ENCODE results near the gene MGLL. TPM values are rescaled to one million over a fixed set of nuclear protein-coding genes. Genes with fewer than 3 reads are reported as not detected.
A peak's percentile ranks its signal among the peaks of the same experiment; 100 is the strongest.
"Not testable (repeated sequence)": the region's sequence is repeated elsewhere in the genome, so short reads cannot be mapped to it uniquely, and the experiment has no call there.

MGLL gene
- polyA plus RNA-seq, 2 donors, result 78.0 to 99.1 TPM

- Histone ChIP-seq H3K27me3 (ENCODE audit: control insufficient read depth in 1 of 2, insufficient read depth in 2 of 2, low read length in 2 of 2) (no peaks in the 10 kb centered on the region), H3K4me3 (ENCODE audit: low read depth in 1 of 2, low read length in 2 of 2) (no peak overlapping the region), H3K4me1 (ENCODE audit: control insufficient read depth in 2 of 2, insufficient read depth in 2 of 2, low read length in 1 of 2) (peaks cover 0 to 2% of the 10 kb centered on the region in 2 donors), H3K36me3 (ENCODE audit: control insufficient read depth in 2 of 2, insufficient read depth in 2 of 2, low read length in 1 of 2) (peaks cover 0 to 9% of the 10 kb centered on the region in 2 donors), H3K9me3 (ENCODE audit: control insufficient read depth in 2 of 2, insufficient read depth in 1 of 2, low read depth in 1 of 2, low read length in 1 of 2) (no peaks in the 10 kb centered on the region), H3K27ac (ENCODE audit: low read depth in 2 of 2, low read length in 1 of 2) (peak overlapping the region in 1 of 2 donors; percentile 37)
- WGBS, 2 donors, result 51 to 58% methylated on average over 13 of the region's 13 CpGs
Measured at GRCh38 chr3:127707851-127708411, 114.4 kb downstream of the MGLL start.

GRCh38 chr3:127706785-127707351, 115.4 kb downstream of the MGLL start:
- WGBS, 2 donors, result 85 to 92% methylated on average over 16 of the region's 16 CpGs
- Histone ChIP-seq H3K27me3 (ENCODE audit: control insufficient read depth in 1 of 2, insufficient read depth in 2 of 2, low read length in 2 of 2) (no peaks in the 10 kb centered on the region), H3K36me3 (ENCODE audit: control insufficient read depth in 2 of 2, insufficient read depth in 2 of 2, low read length in 1 of 2) (peaks cover 0 to 9% of the 10 kb centered on the region in 2 donors), H3K27ac (ENCODE audit: low read depth in 2 of 2, low read length in 1 of 2) (no peak overlapping the region), H3K4me1 (ENCODE audit: control insufficient read depth in 2 of 2, insufficient read depth in 2 of 2, low read length in 1 of 2) (peaks cover 0 to 7% of the 10 kb centered on the region in 2 donors), H3K4me3 (ENCODE audit: low read depth in 1 of 2, low read length in 2 of 2) (no peak overlapping the region), H3K9me3 (ENCODE audit: control insufficient read depth in 2 of 2, insufficient read depth in 1 of 2, low read depth in 1 of 2, low read length in 1 of 2) (no peaks in the 10 kb centered on the region)

GRCh38 chr3:127706312-127706711, 116.0 kb downstream of the MGLL start:
- Histone ChIP-seq H3K36me3 (ENCODE audit: control insufficient read depth in 2 of 2, insufficient read depth in 2 of 2, low read length in 1 of 2) (peaks cover 0 to 9% of the 10 kb centered on the region in 2 donors), H3K9me3 (ENCODE audit: control insufficient read depth in 2 of 2, insufficient read depth in 1 of 2, low read depth in 1 of 2, low read length in 1 of 2) (no peaks in the 10 kb centered on the region), H3K4me1 (ENCODE audit: control insufficient read depth in 2 of 2, insufficient read depth in 2 of 2, low read length in 1 of 2) (peaks cover 0 to 12% of the 10 kb centered on the region in 2 donors), H3K27me3 (ENCODE audit: control insufficient read depth in 1 of 2, insufficient read depth in 2 of 2, low read length in 2 of 2) (no peaks in the 10 kb centered on the region), H3K4me3 (ENCODE audit: low read depth in 1 of 2, low read length in 2 of 2) (no peak overlapping the region), H3K27ac (ENCODE audit: low read depth in 2 of 2, low read length in 1 of 2) (no peak overlapping the region)
- WGBS, 2 donors, result 77 to 85% methylated on average over 7 of the region's 7 CpGs

GRCh38 chr3:127704840-127705239, 117.5 kb downstream of the MGLL start:
- H3K9me3 ChIP-seq (ENCODE audit: control insufficient read depth in 2 of 2, insufficient read depth in 1 of 2, low read depth in 1 of 2, low read length in 1 of 2); H3K27ac ChIP-seq (ENCODE audit: low read depth in 2 of 2, low read length in 1 of 2); H3K36me3 ChIP-seq (ENCODE audit: control insufficient read depth in 2 of 2, insufficient read depth in 2 of 2, low read length in 1 of 2); H3K27me3 ChIP-seq (ENCODE audit: control insufficient read depth in 1 of 2, insufficient read depth in 2 of 2, low read length in 2 of 2); H3K4me1 ChIP-seq (ENCODE audit: control insufficient read depth in 2 of 2, insufficient read depth in 2 of 2, low read length in 1 of 2); H3K4me3 ChIP-seq (ENCODE audit: low read depth in 1 of 2, low read length in 2 of 2): not testable (repeated sequence)
- 87 to 90% methylated on average over 4 of the region's 4 CpGs for WGBS, 2 donors

- Histone ChIP-seq H3K27ac (ENCODE audit: low read depth in 2 of 2, low read length in 1 of 2) (peak overlapping the region; percentile 15 to 35), H3K4me3 (ENCODE audit: low read depth in 1 of 2, low read length in 2 of 2) (no peak overlapping the region), H3K27me3 (ENCODE audit: control insufficient read depth in 1 of 2, insufficient read depth in 2 of 2, low read length in 2 of 2) (no peaks in the 10 kb centered on the region), H3K4me1 (ENCODE audit: control insufficient read depth in 2 of 2, insufficient read depth in 2 of 2, low read length in 1 of 2) (peaks cover 0 to 19% of the 10 kb centered on the region in 2 donors), H3K36me3 (ENCODE audit: control insufficient read depth in 2 of 2, insufficient read depth in 2 of 2, low read length in 1 of 2) (peaks cover 0 to 9% of the 10 kb centered on the region in 2 donors), H3K9me3 (ENCODE audit: control insufficient read depth in 2 of 2, insufficient read depth in 1 of 2, low read depth in 1 of 2, low read length in 1 of 2) (no peaks in the 10 kb centered on the region)
- 71% methylated on average over 4 of the region's 4 CpGs for WGBS, 2 donors
Measured at GRCh38 chr3:127702151-127702578, 120.2 kb downstream of the MGLL start.

- peaks cover 0 to 26% of the 10 kb centered on the region in 2 donors for H3K4me1 ChIP-seq (ENCODE audit: control insufficient read depth in 2 of 2, insufficient read depth in 2 of 2, low read length in 1 of 2)
- H3K36me3 ChIP-seq (ENCODE audit: control insufficient read depth in 2 of 2, insufficient read depth in 2 of 2, low read length in 1 of 2), result peaks cover 0 to 6% of the 10 kb centered on the region in 2 donors
- H3K27me3 ChIP-seq (ENCODE audit: control insufficient read depth in 1 of 2, insufficient read depth in 2 of 2, low read length in 2 of 2), result no peaks in the 10 kb centered on the region
- 74 to 79% methylated on average over 11 of the region's 11 CpGs for WGBS, 2 donors
- H3K27ac ChIP-seq (ENCODE audit: low read depth in 2 of 2, low read length in 1 of 2), result no peak overlapping the region
- H3K9me3 ChIP-seq (ENCODE audit: control insufficient read depth in 2 of 2, insufficient read depth in 1 of 2, low read depth in 1 of 2, low read length in 1 of 2), result no peaks in the 10 kb centered on the region
- H3K4me3 ChIP-seq (ENCODE audit: low read depth in 1 of 2, low read length in 2 of 2), result no peak overlapping the region
Measured at GRCh38 chr3:127701280-127701911, 120.9 kb downstream of the MGLL start.

GRCh38 chr3:127700406-127700805, 121.9 kb downstream of the MGLL start:
- WGBS, 2 donors, result 74 to 80% methylated on average over 5 of the region's 5 CpGs
- peak overlapping the region in 1 of 2 donors; percentile 9 for H3K27ac ChIP-seq (ENCODE audit: low read depth in 2 of 2, low read length in 1 of 2)
- H3K36me3 ChIP-seq (ENCODE audit: control insufficient read depth in 2 of 2, insufficient read depth in 2 of 2, low read length in 1 of 2), result peaks cover 0 to 2% of the 10 kb centered on the region in 2 donors
- no peaks in the 10 kb centered on the region for H3K27me3 ChIP-seq (ENCODE audit: control insufficient read depth in 1 of 2, insufficient read depth in 2 of 2, low read length in 2 of 2)
- no peak overlapping the region for H3K4me3 ChIP-seq (ENCODE audit: low read depth in 1 of 2, low read length in 2 of 2)
- peaks cover 0 to 26% of the 10 kb centered on the region in 2 donors for H3K4me1 ChIP-seq (ENCODE audit: control insufficient read depth in 2 of 2, insufficient read depth in 2 of 2, low read length in 1 of 2)
- no peaks in the 10 kb centered on the region for H3K9me3 ChIP-seq (ENCODE audit: control insufficient read depth in 2 of 2, insufficient read depth in 1 of 2, low read depth in 1 of 2, low read length in 1 of 2)

- WGBS, 2 donors, result 77 to 82% methylated on average over 9 of the region's 9 CpGs
- no peak overlapping the region for H3K4me3 ChIP-seq (ENCODE audit: low read depth in 1 of 2, low read length in 2 of 2)
- no peaks in the 10 kb centered on the region for H3K27me3 ChIP-seq (ENCODE audit: control insufficient read depth in 1 of 2, insufficient read depth in 2 of 2, low read length in 2 of 2)
- peaks cover 0 to 2% of the 10 kb centered on the region in 2 donors for H3K36me3 ChIP-seq (ENCODE audit: control insufficient read depth in 2 of 2, insufficient read depth in 2 of 2, low read length in 1 of 2)
- peak overlapping the region; percentile 7 to 50 for H3K27ac ChIP-seq (ENCODE audit: low read depth in 2 of 2, low read length in 1 of 2)
- peaks cover 0 to 26% of the 10 kb centered on the region in 2 donors for H3K4me1 ChIP-seq (ENCODE audit: control insufficient read depth in 2 of 2, insufficient read depth in 2 of 2, low read length in 1 of 2)
- no peaks in the 10 kb centered on the region for H3K9me3 ChIP-seq (ENCODE audit: control insufficient read depth in 2 of 2, insufficient read depth in 1 of 2, low read depth in 1 of 2, low read length in 1 of 2)
Measured at GRCh38 chr3:127699416-127700300, 122.7 kb downstream of the MGLL start.

GRCh38 chr3:127698691-127699415, 123.5 kb downstream of the MGLL start:
- no peaks in the 10 kb centered on the region for H3K9me3 ChIP-seq (ENCODE audit: control insufficient read depth in 2 of 2, insufficient read depth in 1 of 2, low read depth in 1 of 2, low read length in 1 of 2)
- 76 to 77% methylated on average over 6 of the region's 6 CpGs for WGBS, 2 donors
- H3K4me3 ChIP-seq (ENCODE audit: low read depth in 1 of 2, low read length in 2 of 2), result no peak overlapping the region
- H3K36me3 ChIP-seq (ENCODE audit: control insufficient read depth in 2 of 2, insufficient read depth in 2 of 2, low read length in 1 of 2), result peaks cover 0 to 5% of the 10 kb centered on the region in 2 donors
- H3K27ac ChIP-seq (ENCODE audit: low read depth in 2 of 2, low read length in 1 of 2), result peak overlapping the region; percentile 89 to 90
- H3K4me1 ChIP-seq (ENCODE audit: control insufficient read depth in 2 of 2, insufficient read depth in 2 of 2, low read length in 1 of 2), result peaks cover 0 to 26% of the 10 kb centered on the region in 2 donors
- H3K27me3 ChIP-seq (ENCODE audit: control insufficient read depth in 1 of 2, insufficient read depth in 2 of 2, low read length in 2 of 2), result no peaks in the 10 kb centered on the region

Data from esophagus (tissue), 2 donors.